ENCODE results near the gene TGFB1. TPM values are rescaled to one million over a fixed set of nuclear protein-coding genes. Genes with fewer than 3 reads are reported as not detected.

Gene TGFB1
- polyA plus RNA-seq, 1 donor from 2014 or later = not detected

DNA sequence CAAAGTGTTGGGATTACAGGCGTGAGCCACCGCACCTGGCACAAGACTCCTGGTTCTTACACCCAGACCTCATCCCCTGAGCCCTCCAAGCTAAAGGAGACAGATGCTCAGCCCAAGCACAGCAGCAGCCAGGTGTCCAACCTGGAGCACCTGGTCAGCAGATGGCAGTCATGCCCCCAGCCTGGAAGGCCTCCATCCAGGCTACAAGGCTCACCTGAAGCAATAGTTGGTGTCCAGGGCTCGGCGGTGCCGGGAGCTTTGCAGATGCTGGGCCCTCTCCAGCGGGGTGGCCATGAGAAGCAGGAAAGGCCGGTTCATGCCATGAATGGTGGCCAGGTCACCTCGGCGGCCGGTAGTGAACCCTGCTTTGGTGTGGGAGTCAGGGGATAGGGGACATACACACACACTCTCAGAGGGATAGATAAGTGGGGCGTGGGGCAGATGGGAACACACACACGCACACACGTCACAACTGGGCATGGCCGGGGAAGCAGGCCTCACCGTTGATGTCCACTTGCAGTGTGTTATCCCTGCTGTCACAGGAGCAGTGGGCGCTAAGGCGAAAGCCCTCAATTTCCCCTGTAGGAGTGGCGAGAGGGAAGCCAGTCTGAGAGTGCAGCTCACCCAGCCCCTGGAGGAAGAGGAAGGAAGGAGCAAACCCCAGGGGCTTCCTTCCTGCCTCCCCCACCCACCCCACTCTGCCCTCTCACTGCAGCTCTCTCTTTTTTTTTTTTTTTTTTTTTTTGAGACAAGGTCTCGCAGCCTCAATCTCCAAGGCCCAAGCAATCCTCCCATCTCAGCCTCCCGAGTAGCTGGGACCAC, 11.8 kb downstream of the TGFB1 start:
- no peak overlapping the region for H3K4me3 ChIP-seq (ENCODE audit: low read length)
- H3K27ac ChIP-seq (ENCODE audit: low read length) = no peak overlapping the region
- H3K27me3 ChIP-seq (ENCODE audit: insufficient read depth, low read depth, low read length) = no peaks in the 10 kb centered on the region
- no peak overlapping the region for H3K9ac ChIP-seq (ENCODE audit: low read length)
- H3K4me2 ChIP-seq (ENCODE audit: low read length) = no peak overlapping the region
- H3K9me3 ChIP-seq (ENCODE audit: low read length) = no peaks in the 10 kb centered on the region
- no peak overlapping the region for H2AFZ ChIP-seq (ENCODE audit: low read depth, low read length)
- TF ChIP-seq POLR2AphosphoS5 (IDR thresholded peaks at IDR 0.05) = no peak
- no peak for TF ChIP-seq EZH2 (IDR thresholded peaks at IDR 0.05; ENCODE audit: borderline replicate concordance, insufficient read depth, low read length, poor library complexity, severe bottlenecking)
- TF ChIP-seq EP300 (conservative IDR thresholded peaks at IDR 0.05; ENCODE audit: poor library complexity, severe bottlenecking) = no peak
- no peak for TF ChIP-seq RAD21 (conservative IDR thresholded peaks at IDR 0.05)
- no peak for TF ChIP-seq TAF1 (IDR thresholded peaks at IDR 0.05; ENCODE audit: low read depth)
- TF ChIP-seq, protein P1, sequence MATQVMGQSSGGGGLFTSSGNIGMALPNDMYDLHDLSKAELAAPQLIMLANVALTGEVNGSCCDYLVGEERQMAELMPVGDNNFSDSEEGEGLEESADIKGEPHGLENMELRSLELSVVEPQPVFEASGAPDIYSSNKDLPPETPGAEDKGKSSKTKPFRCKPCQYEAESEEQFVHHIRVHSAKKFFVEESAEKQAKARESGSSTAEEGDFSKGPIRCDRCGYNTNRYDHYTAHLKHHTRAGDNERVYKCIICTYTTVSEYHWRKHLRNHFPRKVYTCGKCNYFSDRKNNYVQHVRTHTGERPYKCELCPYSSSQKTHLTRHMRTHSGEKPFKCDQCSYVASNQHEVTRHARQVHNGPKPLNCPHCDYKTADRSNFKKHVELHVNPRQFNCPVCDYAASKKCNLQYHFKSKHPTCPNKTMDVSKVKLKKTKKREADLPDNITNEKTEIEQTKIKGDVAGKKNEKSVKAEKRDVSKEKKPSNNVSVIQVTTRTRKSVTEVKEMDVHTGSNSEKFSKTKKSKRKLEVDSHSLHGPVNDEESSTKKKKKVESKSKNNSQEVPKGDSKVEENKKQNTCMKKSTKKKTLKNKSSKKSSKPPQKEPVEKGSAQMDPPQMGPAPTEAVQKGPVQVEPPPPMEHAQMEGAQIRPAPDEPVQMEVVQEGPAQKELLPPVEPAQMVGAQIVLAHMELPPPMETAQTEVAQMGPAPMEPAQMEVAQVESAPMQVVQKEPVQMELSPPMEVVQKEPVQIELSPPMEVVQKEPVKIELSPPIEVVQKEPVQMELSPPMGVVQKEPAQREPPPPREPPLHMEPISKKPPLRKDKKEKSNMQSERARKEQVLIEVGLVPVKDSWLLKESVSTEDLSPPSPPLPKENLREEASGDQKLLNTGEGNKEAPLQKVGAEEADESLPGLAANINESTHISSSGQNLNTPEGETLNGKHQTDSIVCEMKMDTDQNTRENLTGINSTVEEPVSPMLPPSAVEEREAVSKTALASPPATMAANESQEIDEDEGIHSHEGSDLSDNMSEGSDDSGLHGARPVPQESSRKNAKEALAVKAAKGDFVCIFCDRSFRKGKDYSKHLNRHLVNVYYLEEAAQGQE (IDR thresholded peaks at IDR 0.05; ENCODE audit: borderline replicate concordance) = no peak
- TF ChIP-seq, protein P2, sequence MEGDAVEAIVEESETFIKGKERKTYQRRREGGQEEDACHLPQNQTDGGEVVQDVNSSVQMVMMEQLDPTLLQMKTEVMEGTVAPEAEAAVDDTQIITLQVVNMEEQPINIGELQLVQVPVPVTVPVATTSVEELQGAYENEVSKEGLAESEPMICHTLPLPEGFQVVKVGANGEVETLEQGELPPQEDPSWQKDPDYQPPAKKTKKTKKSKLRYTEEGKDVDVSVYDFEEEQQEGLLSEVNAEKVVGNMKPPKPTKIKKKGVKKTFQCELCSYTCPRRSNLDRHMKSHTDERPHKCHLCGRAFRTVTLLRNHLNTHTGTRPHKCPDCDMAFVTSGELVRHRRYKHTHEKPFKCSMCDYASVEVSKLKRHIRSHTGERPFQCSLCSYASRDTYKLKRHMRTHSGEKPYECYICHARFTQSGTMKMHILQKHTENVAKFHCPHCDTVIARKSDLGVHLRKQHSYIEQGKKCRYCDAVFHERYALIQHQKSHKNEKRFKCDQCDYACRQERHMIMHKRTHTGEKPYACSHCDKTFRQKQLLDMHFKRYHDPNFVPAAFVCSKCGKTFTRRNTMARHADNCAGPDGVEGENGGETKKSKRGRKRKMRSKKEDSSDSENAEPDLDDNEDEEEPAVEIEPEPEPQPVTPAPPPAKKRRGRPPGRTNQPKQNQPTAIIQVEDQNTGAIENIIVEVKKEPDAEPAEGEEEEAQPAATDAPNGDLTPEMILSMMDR (IDR thresholded peaks at IDR 0.05; ENCODE audit: poor library complexity, severe bottlenecking) = no peak
- no peak for TF ChIP-seq MXI1 (conservative IDR thresholded peaks at IDR 0.05; ENCODE audit: poor library complexity, severe bottlenecking)
- no peak for TF ChIP-seq SMC3 (conservative IDR thresholded peaks at IDR 0.05; ENCODE audit: poor library complexity)
- no peaks in the 10 kb centered on the region for H3K36me3 ChIP-seq (ENCODE audit: insufficient read depth, low read length)
- no peaks in the 10 kb centered on the region for H3F3A ChIP-seq (ENCODE audit: insufficient read depth, low read length, poor library complexity, severe bottlenecking)
- no peaks in the 10 kb centered on the region for H3K79me2 ChIP-seq (replicated peaks; ENCODE audit: insufficient read depth, low read length)
- no peaks in the 10 kb centered on the region for H4K20me1 ChIP-seq (ENCODE audit: insufficient read depth)
- no peaks in the 10 kb centered on the region for H3K9me2 ChIP-seq (ENCODE audit: insufficient read depth, low read length)

- no peak overlapping the region for H3K9ac ChIP-seq (ENCODE audit: low read length)
- H3K27ac ChIP-seq (ENCODE audit: low read length) = no peak overlapping the region
- no peaks in the 10 kb centered on the region for H3K36me3 ChIP-seq (ENCODE audit: insufficient read depth, low read length)
- H3K79me2 ChIP-seq (replicated peaks; ENCODE audit: insufficient read depth, low read length) = no peaks in the 10 kb centered on the region
- H3K9me3 ChIP-seq (ENCODE audit: low read length) = no peaks in the 10 kb centered on the region
- TF ChIP-seq MXI1 (conservative IDR thresholded peaks at IDR 0.05; ENCODE audit: poor library complexity, severe bottlenecking) = no peak
- TF ChIP-seq SMC3 (conservative IDR thresholded peaks at IDR 0.05; ENCODE audit: poor library complexity) = no peak
- TF ChIP-seq, protein P1 (IDR thresholded peaks at IDR 0.05; ENCODE audit: borderline replicate concordance) = no peak
- TF ChIP-seq EP300 (conservative IDR thresholded peaks at IDR 0.05; ENCODE audit: poor library complexity, severe bottlenecking) = no peak
- no peaks in the 10 kb centered on the region for H3K27me3 ChIP-seq (ENCODE audit: insufficient read depth, low read depth, low read length)
- no peaks in the 10 kb centered on the region for H3F3A ChIP-seq (ENCODE audit: insufficient read depth, low read length, poor library complexity, severe bottlenecking)
- H3K4me2 ChIP-seq (ENCODE audit: low read length) = no peak overlapping the region
- no peak overlapping the region for H3K4me3 ChIP-seq (ENCODE audit: low read length)
- H4K20me1 ChIP-seq (ENCODE audit: insufficient read depth) = no peaks in the 10 kb centered on the region
- H2AFZ ChIP-seq (ENCODE audit: low read depth, low read length) = no peak overlapping the region
- no peaks in the 10 kb centered on the region for H3K9me2 ChIP-seq (ENCODE audit: insufficient read depth, low read length)
Observed at GRCh38 chr19:41339936-41340335, 13.8 kb downstream of the TGFB1 start.

Data from neural cell (in vitro differentiated cells).